HG03442 (cell line): Measurements from ENCODE around the gene DBH.
"Not testable (repeated sequence)": the region's sequence is repeated elsewhere in the genome, so short reads cannot be mapped to it uniquely, and the experiment has no call there.

ENCODE experiments used
- ATAC-seq: cut with Tn5 transposase; IDR thresholded peaks from one replicate; pipeline ENCODE4 v1.9.1; 2021; ENCODE audit warnings: mild to moderate bottlenecking, moderate library complexity; ENCODE audit not compliant: unreplicated experiment

The DBH gene

DNA sequence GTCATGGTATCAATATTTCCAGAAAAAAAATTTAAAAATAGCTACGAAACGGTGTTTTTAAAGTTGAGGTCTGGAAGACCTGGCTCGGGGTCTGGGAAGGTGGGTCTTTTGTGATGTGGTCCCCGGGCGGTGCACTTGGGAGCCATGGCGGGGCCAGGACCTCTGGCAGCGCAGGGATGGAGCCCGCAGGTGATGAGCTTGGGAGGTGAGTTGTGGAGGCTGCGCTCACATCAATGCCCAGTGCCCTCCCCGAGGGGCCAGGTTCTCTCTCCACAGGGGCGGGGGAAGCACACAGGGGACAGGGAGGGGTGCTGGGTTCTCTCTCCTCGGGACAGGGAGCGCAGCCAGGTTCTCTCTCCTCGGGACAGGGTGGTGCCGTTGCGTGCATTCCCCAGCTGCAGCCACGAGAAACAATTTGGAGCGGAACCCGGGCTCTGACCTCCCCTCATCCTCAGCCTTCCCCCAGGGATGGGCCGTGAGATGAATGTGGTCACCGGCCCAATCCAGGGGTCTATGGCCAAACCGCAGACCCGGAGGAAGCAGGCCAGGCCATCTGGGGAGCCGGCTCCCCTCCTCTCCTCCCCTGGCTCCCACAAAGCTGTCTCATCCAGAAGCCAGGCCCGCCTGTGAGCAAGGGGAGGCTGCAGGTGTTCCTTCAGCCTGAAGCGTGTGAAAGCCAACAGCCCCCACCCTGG is 25.8 kb downstream of the DBH start:
- ATAC-seq, result no peak

GRCh38 chr9:133664173-133665050 is 28.2 kb downstream of the DBH start:
- ATAC-seq, result no peak

GRCh38 chr9:133665096-133665495 is 28.9 kb downstream of the DBH start:
- no peak for ATAC-seq

DNA sequence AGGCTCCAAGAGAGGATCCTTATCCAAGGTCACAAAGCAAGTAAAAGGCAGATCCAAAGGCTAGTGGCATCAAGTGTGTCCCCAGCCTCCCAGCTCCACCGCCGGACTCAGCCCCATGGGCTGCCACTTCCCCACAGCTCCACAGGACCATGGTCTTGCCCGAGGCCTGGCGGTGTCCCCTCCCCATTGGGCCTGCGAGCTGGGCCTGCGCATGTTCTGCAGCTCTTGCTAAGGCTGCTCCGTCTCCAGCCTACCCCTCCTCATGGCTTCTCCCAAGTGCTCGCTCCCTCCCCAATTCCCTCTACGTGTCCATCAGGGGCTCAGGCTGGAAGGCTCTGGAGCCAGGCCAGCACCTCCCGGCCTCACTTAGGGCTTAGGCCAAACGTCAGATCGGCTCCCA is 29.4 kb downstream of the DBH start:
- ATAC-seq, result no peak

- no peak for ATAC-seq
Observed at GRCh38 chr9:133666387-133666786, 30.2 kb downstream of the DBH start.

DNA sequence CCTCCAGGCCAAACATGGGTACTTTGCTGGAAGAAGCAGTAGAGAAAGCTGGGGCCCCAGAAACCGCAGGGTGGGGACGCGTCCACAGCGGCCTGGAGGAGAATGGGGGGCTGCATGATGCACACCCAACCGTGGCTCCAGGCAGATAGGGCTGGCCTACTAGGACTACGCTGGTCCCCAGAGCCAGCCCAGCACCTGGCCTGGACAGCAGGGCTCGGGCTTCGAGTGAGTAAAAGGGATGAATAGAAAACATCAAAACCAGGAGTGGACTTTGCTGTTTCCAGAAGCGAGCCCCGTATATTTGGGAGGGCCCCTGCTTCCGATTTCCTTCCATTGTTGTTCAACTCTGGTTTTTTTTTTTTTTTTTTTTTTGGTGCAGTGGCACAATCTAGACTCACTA is 30.7 kb downstream of the DBH start:
- ATAC-seq, result no peak

DNA sequence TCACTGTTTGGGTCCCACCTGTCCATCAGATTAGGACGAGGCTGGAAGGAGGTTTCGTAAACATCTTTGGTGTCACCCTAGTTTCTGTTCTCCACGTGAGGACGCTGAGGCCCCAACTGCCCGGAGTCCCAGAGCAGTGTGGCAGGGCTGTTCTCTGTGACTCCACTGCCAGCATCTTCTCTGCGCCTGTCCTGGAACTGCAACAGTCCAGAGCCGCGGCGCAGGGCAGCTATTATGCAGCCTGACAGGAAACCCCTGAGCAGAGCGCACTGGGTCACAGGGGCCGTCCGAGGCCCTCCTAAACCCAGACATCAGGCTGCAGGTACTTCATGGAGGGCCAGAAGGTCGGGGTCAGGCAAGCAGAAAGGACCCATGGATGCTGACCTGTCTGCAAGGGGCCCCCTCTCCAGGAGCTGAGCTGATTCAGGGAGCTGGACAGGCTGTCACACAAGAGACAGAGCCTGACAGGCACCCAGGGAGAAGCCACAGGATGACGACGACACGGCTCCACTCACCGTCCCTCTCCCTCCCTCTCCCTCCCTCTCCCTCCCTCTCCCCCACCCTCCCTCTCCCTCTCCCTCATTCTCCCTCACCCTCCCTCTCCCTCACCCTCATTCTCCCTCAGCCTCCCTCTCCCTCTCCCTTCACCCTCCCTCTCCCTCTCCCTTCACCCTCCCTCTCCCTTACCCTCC is 31.7 kb downstream of the DBH start:
- ATAC-seq, result no peak

- ATAC-seq, result no peak
Observed at GRCh38 chr9:133669182-133669801, 33.1 kb downstream of the DBH start.

DNA sequence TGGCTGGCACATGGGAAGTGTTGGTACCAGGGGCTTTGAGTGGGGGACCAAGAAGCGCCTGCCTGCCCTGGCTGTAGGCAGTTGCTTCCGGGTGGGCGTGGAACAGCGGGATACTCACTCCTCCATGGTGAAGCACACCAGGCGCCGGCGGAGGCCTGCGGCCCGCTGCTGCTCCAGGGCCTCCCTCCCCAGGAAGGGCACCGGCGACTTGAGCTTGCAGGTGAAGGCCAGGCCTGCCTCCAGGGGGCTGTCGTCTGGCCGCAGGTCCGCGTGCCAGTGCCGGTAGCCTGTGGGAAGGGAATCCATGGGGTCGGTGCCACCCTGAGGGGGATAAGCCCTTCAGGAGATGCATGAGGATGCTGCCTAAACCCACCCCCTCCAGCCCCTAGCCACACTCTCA is 34.3 kb downstream of the DBH start:
- no peak for ATAC-seq

GRCh38 chr9:133671371-133671770 is 35.2 kb downstream of the DBH start:
- no peak for ATAC-seq

DNA sequence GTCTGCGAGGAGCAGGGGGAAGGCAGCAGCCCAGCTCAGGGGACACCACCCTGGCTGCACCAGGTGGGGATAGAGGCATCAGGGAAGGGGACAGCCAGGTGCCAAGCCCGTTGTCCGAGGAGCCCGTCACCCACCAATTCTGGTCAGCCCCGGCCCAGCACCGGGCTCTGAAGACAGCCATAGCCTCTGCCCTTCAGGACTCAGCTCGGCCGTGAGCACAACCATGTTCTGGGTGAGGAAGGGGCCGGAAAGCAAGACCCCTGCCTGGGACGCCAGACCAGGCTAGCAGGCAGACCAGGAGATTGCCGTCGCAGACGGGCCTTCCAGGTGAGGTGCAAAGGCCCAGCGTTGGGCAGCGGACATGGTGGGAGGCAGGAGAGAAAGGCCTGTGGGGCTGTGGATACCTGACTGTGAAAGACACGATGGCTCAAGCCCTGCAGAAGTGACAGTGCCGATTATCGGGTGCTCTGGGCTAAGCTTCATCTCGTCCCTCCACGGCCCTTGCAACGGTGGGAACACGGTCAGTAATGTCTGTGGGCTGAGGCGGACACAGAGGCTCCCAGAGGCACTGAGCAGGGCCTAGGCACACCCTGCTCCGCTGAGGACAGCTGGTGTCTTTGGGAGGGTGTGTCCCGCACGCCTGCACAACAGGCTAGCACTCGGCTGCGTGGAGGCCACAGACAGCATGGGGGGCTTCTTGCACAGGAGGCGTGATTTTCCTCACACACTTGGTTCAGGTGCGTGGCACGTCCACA is 36.5 kb downstream of the DBH start:
- ATAC-seq, result no peak

DNA sequence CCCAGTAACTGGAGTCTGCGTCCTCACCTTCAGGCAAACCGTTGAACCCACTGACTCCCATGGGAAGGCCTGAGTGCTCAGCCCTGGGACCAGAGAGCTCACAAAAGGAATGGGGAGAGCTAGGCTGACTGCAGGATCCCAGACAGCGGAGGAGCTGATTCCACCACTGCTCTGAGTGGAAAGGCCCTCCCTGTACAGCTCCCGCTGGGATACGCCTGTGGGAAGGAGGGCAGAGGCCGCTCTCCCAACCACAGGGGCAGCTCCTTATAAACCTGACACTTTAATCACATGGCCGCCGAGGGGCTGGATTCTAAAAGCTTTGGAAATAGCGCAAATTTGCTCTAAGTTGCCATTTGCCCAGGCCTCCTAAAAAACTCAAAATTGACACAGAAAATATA is 37.1 kb downstream of the DBH start:
- ATAC-seq, result no peak

DNA sequence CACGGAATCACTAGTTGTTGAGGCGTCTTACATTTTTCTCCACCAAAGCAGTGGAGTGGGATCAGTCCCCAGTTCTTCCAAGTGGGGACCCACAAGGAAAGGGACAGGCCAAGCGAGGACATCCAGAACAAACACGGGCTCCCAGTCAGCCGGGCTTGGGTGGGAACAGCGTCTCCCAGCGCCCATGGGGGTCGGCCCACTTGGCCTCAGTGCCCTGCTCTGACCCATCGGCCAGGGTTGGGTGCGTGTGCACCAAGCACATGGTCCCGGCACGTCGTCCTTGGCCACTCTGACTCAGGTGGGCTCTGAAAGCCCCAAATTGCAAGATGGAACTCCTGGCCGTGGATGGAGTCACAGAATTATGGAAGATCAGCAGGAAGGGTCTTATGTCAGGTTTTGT is 37.9 kb downstream of the DBH start:
- ATAC-seq, result no peak

- ATAC-seq, result not testable (repeated sequence)
Observed at GRCh38 chr9:133675796-133676195, 39.6 kb downstream of the DBH start.

DNA sequence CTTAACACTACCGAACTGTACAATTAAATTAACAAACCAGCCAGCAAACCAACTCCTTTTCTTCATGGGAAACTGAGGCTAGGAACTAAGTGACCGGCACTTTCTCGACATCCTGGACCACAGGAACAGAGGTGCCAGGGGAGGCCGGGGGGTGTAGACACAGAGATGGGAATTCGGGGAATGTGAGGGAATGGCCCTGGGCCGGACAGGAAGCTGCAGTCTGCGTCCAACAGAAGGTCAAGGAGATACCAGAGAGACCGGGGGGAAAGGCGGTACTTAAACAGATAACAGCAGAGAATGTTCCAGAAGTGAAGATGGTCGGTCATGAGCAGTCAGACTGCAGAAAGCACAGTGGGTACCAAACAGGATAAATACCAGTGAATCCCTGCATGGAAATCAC is 40.3 kb downstream of the DBH start:
- no peak for ATAC-seq

GRCh38 chr9:133677126-133678010 is 41.2 kb downstream of the DBH start:
- no peak for ATAC-seq

DNA sequence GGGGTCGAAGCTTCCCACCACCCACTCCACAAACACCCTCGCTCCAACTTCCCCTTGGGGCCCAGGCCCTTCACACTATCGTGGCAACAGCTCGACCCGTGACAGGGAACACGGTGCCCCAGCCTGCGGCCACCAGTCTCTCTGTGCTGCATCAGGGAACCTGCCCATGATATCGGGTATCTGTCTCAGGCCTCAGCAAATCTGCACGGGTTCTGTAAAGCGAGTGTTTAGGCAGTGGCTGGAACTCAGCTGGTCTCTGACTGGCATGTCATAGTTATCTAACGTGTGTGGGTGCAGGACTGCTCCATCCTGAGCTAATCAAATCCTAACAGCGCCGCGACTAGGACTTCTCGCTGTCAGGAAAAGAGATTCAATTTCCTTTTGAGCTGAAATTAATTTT is 42.9 kb downstream of the DBH start:
- ATAC-seq, result no peak

DNA sequence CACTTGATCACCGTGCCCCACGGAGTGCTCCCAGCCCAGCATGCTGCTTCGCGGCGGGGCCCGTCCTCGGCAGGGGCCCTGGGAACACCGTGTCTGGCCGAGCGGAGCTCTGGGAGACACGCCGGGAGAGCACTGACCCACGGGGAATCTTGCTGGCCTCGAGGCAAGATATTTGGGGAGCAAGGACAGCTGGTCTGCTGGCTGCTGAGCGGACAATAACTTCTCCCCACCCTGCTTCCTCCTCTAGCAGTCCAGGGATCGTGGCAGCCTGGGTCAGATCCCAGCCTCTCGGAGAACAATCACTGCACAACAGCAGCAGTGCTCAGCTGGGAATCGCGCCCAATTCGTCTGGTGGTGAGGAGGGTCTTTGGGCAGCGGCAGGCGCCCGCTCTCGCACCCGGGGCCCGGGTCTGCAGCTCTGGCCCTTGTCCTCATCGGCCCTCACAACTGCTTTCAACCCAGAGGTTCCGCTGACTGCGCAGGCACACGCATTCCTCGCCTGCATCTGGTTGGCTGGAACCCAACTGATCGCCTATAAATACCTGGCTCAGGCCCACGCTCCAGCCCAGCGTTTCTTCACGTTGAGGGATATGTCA is 43.4 kb downstream of the DBH start:
- ATAC-seq, result no peak

- ATAC-seq, result no peak
Observed at GRCh38 chr9:133680250-133680975, 44.2 kb downstream of the DBH start.
